GM12874 (cell line): ENCODE data around the gene C16orf95.

Experiments used
- CTCF ChIP-seq: IDR thresholded peaks from 2 replicates; pipeline ENCODE4 v1.5.1; 2011; ENCODE audit warnings: low read depth, mild to moderate bottlenecking, control low read depth, low read length, moderate library complexity; ENCODE audit not compliant: insufficient read depth

C16orf95 gene

GRCh38 chr16:87297407-87297806 lies 19.8 kb downstream of the C16orf95 start:
- no peak for TF ChIP-seq CTCF

GRCh38 chr16:87295661-87296531 lies 21.3 kb downstream of the C16orf95 start:
- no peak for TF ChIP-seq CTCF

GRCh38 chr16:87295259-87295658 lies 21.9 kb downstream of the C16orf95 start:
- TF ChIP-seq CTCF: no peak

- no peak for TF ChIP-seq CTCF
Observed at GRCh38 chr16:87293990-87294389, 23.2 kb downstream of the C16orf95 start.

GRCh38 chr16:87291944-87292343 lies 25.2 kb downstream of the C16orf95 start:
- no peak for TF ChIP-seq CTCF

GRCh38 chr16:87288753-87289362 lies 28.3 kb downstream of the C16orf95 start:
- TF ChIP-seq CTCF: no peak

- TF ChIP-seq CTCF: no peak
Observed at GRCh38 chr16:87286839-87287626, 30.2 kb downstream of the C16orf95 start.
